ENCODE measurements around the gene GPR171.

- TF ChIP-seq EZH2 (IDR thresholded peaks at IDR 0.05; ENCODE audit: low read depth) (no peak), CTCF (conservative IDR thresholded peaks at IDR 0.05) (no peak)
These were observed 33.6 kb downstream of the GPR171 start for GRCh38 chr3:151169262-151169947.
